ENCODE measurements around the gene DNAJB12.

The DNAJB12 gene

GRCh38 chr10:72319416-72320254, 35.1 kb downstream of the DNAJB12 start:
- peak; percentile 96 for DNase-seq (ENCODE audit: low read depth)
- no peak for TF ChIP-seq CTCF (IDR thresholded peaks at IDR 0.05; ENCODE audit: low read length, missing control alignments)
- peak overlapping the region; percentile 22 for H3K4me3 ChIP-seq (replicated peaks; ENCODE audit: low read depth, low read length)

GRCh38 chr10:72318418-72319262, 36.1 kb downstream of the DNAJB12 start:
- no peak for TF ChIP-seq CTCF (IDR thresholded peaks at IDR 0.05; ENCODE audit: low read length, missing control alignments)
- no peak overlapping the region for H3K4me3 ChIP-seq (replicated peaks; ENCODE audit: low read depth, low read length)
- no peak for DNase-seq (ENCODE audit: low read depth)

- no peak for TF ChIP-seq CTCF (IDR thresholded peaks at IDR 0.05; ENCODE audit: low read length, missing control alignments)
- no peak for DNase-seq (ENCODE audit: low read depth)
- no peak overlapping the region for H3K4me3 ChIP-seq (replicated peaks; ENCODE audit: low read depth, low read length)
These were observed 37.8 kb downstream of the DNAJB12 start for GRCh38 chr10:72316748-72317435.

- no peak for DNase-seq (ENCODE audit: low read depth)
- H3K4me3 ChIP-seq (replicated peaks; ENCODE audit: low read depth, low read length), result no peak overlapping the region
These were observed 38.4 kb downstream of the DNAJB12 start for GRCh38 chr10:72316386-72316700.

GRCh38 chr10:72315611-72316385, 38.9 kb downstream of the DNAJB12 start:
- peak; percentile 92 for DNase-seq (ENCODE audit: low read depth)
- H3K4me3 ChIP-seq (replicated peaks; ENCODE audit: low read depth, low read length), result no peak overlapping the region
- TF ChIP-seq CTCF (IDR thresholded peaks at IDR 0.05; ENCODE audit: low read length, missing control alignments), result no peak

More at GRCh38 chr10:72316386-72316700, 38.4 kb downstream of the DNAJB12 start:
- TF ChIP-seq CTCF (IDR thresholded peaks at IDR 0.05; ENCODE audit: low read length, missing control alignments), result no peak

GRCh38 chr10:72315054-72315453, 39.7 kb downstream of the DNAJB12 start:
- H3K4me3 ChIP-seq (replicated peaks; ENCODE audit: low read depth, low read length), result no peak overlapping the region
- TF ChIP-seq CTCF (IDR thresholded peaks at IDR 0.05; ENCODE audit: low read length, missing control alignments), result no peak
- no peak for DNase-seq (ENCODE audit: low read depth)
